Ovary (tissue), 9 donors: Measurements from ENCODE around the gene SERPINA4. TPM values are rescaled to one million over a fixed set of nuclear protein-coding genes. Genes with fewer than 3 reads are reported as not detected.

Experiments
- DNase-seq, 5 donors: peaks; one replicate each; pipeline ENCODE4 v3.0.0-alpha.2; 2019 to 2020
- H3K27ac ChIP-seq, 2 donors: fragments of 200-600 bp; one replicate each; pipeline versions ENCODE4 v1.5.1 to v1.8.0; 2019 to 2022
- H3K27me3 ChIP-seq: fragments of 200-600 bp; one replicate; pipeline ENCODE4 v1.8.0; 2022
- H3K36me3 ChIP-seq: fragments of 200-600 bp; sonication (generic); one replicate; pipeline ENCODE4 v1.5.1; 2019
- H3K4me1 ChIP-seq: one replicate; pipeline ENCODE4 v1.8.1; 2013; ENCODE audit warnings: mild to moderate bottlenecking, moderate library complexity; ENCODE audit not compliant: insufficient read depth
- H3K4me3 ChIP-seq: fragments of 200-600 bp; sonication (generic); one replicate; pipeline ENCODE4 v1.5.1; 2017
- H3K9me3 ChIP-seq, 2 donors: fragments of 200-600 bp in 1 of 2; sonication (generic) in 1 of 2; one replicate each; pipeline versions ENCODE4 v1.5.1 to v1.8.1; 2013 to 2019; ENCODE audit warnings: mild to moderate bottlenecking in 1 of 2, moderate library complexity in 1 of 2
- CTCF ChIP-seq, 3 donors: fragments of 450-650 bp in 2 of 3; fragments of 200-600 bp in 1 of 3; IDR thresholded peaks; one replicate each; pipeline versions ENCODE4 v1.5.1 to v1.8.0; 2016 to 2022; ENCODE audit warnings: antibody characterized with exemption in 3 of 3, mild to moderate bottlenecking in 1 of 3
- EP300 ChIP-seq: sonication (generic); formaldehyde crosslinking; IDR thresholded peaks from one replicate; pipeline ENCODE4 v1.6.1; 2017; ENCODE audit warnings: antibody characterized with exemption
- POLR2A ChIP-seq: fragments of 450-650 bp; IDR thresholded peaks from one replicate; pipeline ENCODE4 v1.6.1; 2017; ENCODE audit warnings: antibody characterized with exemption, mild to moderate bottlenecking, moderate library complexity
- WGBS, 3 donors: extraction: QIAGEN DNeasy Blood & Tissue Kit in 1 of 3; methylation state at CpG; one replicate each; pipeline versions ENCODE4 v1.1.5 to v1.1.7; 2013 to 2017; 5-methylcytosine and 5-hydroxymethylcytosine counted together
- intact Hi-C, 4 donors: fragments of 100-400 bp; cut with DNase I; formaldehyde crosslinking; loops; one replicate each; pipeline versions ENCODE4 v1.11.0 to v1.15.1; 2022 to 2023
- polyA plus RNA-seq, 2 donors: library from polyadenylated mRNA; stranded (reverse); fragments of 200-250 nt in 1 of 2; fragments of 350-450 nt in 1 of 2; fragmentation: Illumina TruSeq in 1 of 2; extraction: RNeasy Lipid Tissue Mini Kit (QIAGEN cat#74804) in 1 of 2; gene quantifications; one replicate each; pipeline ENCODE4 v1.2.3, GENCODE V29; 2013 to 2014
- total RNA-seq, 7 donors: library from RNA; depleted of rRNA in 2 of 7; stranded (reverse); fragments of >200 nt in 2 of 7; fragmentation: NEBNext Ultra II Directional in 3 of 7; extraction: Animal tissue kit (Norgen Biotek cat#: 25700) in 3 of 7; gene quantifications; one replicate each; pipeline versions ENCODE4 v1.1.0 to v1.2.4, GENCODE V29; 2016 to 2023
- donor health status: DM: no; HTN: no; CAD: no; lungs with moderate emphysema.
- donor health status: DM: no; HTN: no; CAD: no.
- donor health status: Bipolar disorder and iron deficiency.
- donor health status: DM: yes; HTN: yes; CAD: no.
- donor health status: DM: no; HTN: no; CAD: no.
- donor health status: DM: yes; HTN: yes; CAD: no.

Gene SERPINA4
- total and polyA plus RNA-seq, 9 donors = 0.11 to 0.22 (median 0.15) TPM; not detected in 5

GRCh38 chr14:94545131-94545841 lies 16.0 kb upstream of the SERPINA4 start:
- Histone ChIP-seq H3K27ac (no peak overlapping the region), H3K4me3 (no peak overlapping the region), H3K9me3 (no peaks in the 10 kb centered on the region), H3K27me3 (no peaks in the 10 kb centered on the region), H3K36me3 (no peaks in the 10 kb centered on the region), H3K4me1 (peaks cover 7% of the 10 kb centered on the region)
- TF ChIP-seq POLR2A = no peak
- no peak for TF ChIP-seq EP300
- TF ChIP-seq CTCF (IDR thresholded peaks at IDR 0.05) = no peak
- intact Hi-C loops = loop anchor here in 1 of 4 donors (10.0 kb wide), 1 partner anchor 140 kb away; no protein-coding TSS in a partner anchor
- 56 to 64% (median 62%) methylated on average over 15 of the region's 15 CpGs for WGBS, 3 donors
- DNase-seq = peak in 1 of 5 donors; percentile 55

GRCh38 chr14:94547151-94547680 lies 14.0 kb upstream of the SERPINA4 start:
- WGBS, 3 donors = 90 to 95% (median 93%) methylated on average over 8 of the region's 8 CpGs
- TF ChIP-seq POLR2A (no peak), EP300 (no peak), CTCF (IDR thresholded peaks at IDR 0.05) (no peak)
- H3K9me3 ChIP-seq = no peaks in the 10 kb centered on the region
- no peaks in the 10 kb centered on the region for H3K36me3 ChIP-seq
- no peak overlapping the region for H3K4me3 ChIP-seq
- no peaks in the 10 kb centered on the region for H3K27me3 ChIP-seq
- no peak for DNase-seq
- no peak overlapping the region for H3K27ac ChIP-seq
- peaks cover 5% of the 10 kb centered on the region for H3K4me1 ChIP-seq
- intact Hi-C loops = loop anchor here in 1 of 4 donors (10.0 kb wide), 1 partner anchor 138 kb away; no protein-coding TSS in a partner anchor

- DNase-seq = no peak
- TF ChIP-seq CTCF (IDR thresholded peaks at IDR 0.05) = no peak
- TF ChIP-seq POLR2A = no peak
- no peak for TF ChIP-seq EP300
- no peak overlapping the region for H3K4me3 ChIP-seq
- H3K9me3 ChIP-seq = no peaks in the 10 kb centered on the region
- no peak overlapping the region for H3K27ac ChIP-seq
- 66 to 81% (median 78%) methylated on average over 4 of the region's 4 CpGs for WGBS, 3 donors
- no peaks in the 10 kb centered on the region for H3K36me3 ChIP-seq
- H3K4me1 ChIP-seq = peaks cover 5% of the 10 kb centered on the region
- intact Hi-C loops = loop anchor here in 1 of 4 donors (10.0 kb wide), 1 partner anchor 137 kb away; no protein-coding TSS in a partner anchor
- no peaks in the 10 kb centered on the region for H3K27me3 ChIP-seq
These were observed 13.5 kb upstream of the SERPINA4 start for GRCh38 chr14:94547726-94548125.

- WGBS, 3 donors = 89 to 90% (median 90%) methylated on average over 14 of the region's 14 CpGs
- DNase-seq = no peak
- no peak overlapping the region for H3K27ac ChIP-seq
- TF ChIP-seq CTCF (IDR thresholded peaks at IDR 0.05) = no peak
- TF ChIP-seq POLR2A = no peak
- no peak for TF ChIP-seq EP300
- H3K4me1 ChIP-seq = peaks cover 3% of the 10 kb centered on the region
- no peaks in the 10 kb centered on the region for H3K9me3 ChIP-seq
- H3K27me3 ChIP-seq = no peaks in the 10 kb centered on the region
- H3K4me3 ChIP-seq = no peak overlapping the region
- H3K36me3 ChIP-seq = no peaks in the 10 kb centered on the region
- intact Hi-C loops = loop anchor here in 1 of 4 donors (10.0 kb wide), 1 partner anchor 136 kb away; no protein-coding TSS in a partner anchor
These were observed 12.9 kb upstream of the SERPINA4 start for GRCh38 chr14:94548131-94548998.
